ENCODE measurements around the gene UBA1. TPM values are rescaled to one million over a fixed set of nuclear protein-coding genes. Genes with fewer than 3 reads are reported as not detected.

The UBA1 gene
- polyA plus RNA-seq, 1 donor (not counting 4 experiments of a cell fraction or from before 2014, with no cell fraction given): 236 TPM

DNA sequence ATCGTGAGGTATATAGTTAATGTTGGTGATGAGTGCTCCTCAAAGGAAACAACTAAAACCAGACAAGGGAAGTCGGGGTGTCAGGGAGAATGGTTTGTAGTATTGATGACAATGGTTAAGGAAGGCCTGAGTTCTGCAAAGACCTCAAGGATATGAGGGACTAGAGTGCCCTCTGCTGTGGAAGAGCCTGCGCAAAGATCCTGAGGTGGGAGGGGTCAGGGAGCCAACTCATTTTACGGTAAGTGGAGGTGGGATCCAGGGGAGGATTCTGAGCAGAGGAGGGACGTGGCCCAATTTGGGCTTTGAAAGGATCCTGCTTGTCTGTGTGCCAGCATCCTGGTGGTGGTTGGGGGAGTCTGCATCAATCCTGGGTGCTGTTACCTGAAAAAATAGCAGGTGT is 11.3 kb downstream of the UBA1 start:
- Histone ChIP-seq H4K20me1 (ENCODE audit: control insufficient read depth, extremely low read depth, insufficient read depth, low read length) (peaks cover 6% of the 10 kb centered on the region), H3K4me2 (ENCODE audit: control insufficient read depth, extremely low read depth, insufficient read depth, low read depth, low read length) (no peak overlapping the region), H3K27ac (ENCODE audit: control insufficient read depth, insufficient read depth, low read length) (no peak overlapping the region), H3K4me1 (ENCODE audit: control insufficient read depth, extremely low read depth, insufficient read depth, low read length) (no peaks in the 10 kb centered on the region), H2AFZ (ENCODE audit: control insufficient read depth, low read length) (no peak overlapping the region), H3K9me3 (ENCODE audit: control insufficient read depth, low read depth, low read length) (no peaks in the 10 kb centered on the region), H3K4me3 (ENCODE audit: control insufficient read depth in 2 of 3, extremely low read depth in 1 of 3, insufficient read depth in 2 of 3, low read depth in 1 of 3, low read length in 3 of 3) (no peak overlapping the region), H3K79me2 (ENCODE audit: control insufficient read depth, insufficient read depth, low read length) (peaks cover 19% of the 10 kb centered on the region), H3K27me3 (ENCODE audit: control insufficient read depth, extremely low read depth, insufficient read depth, low read length) (no peaks in the 10 kb centered on the region), H3K36me3 (ENCODE audit: control insufficient read depth in 2 of 2, extremely low read depth in 1 of 2, insufficient read depth in 2 of 2, low read length in 2 of 2) (peaks cover 68 to 76% of the 10 kb centered on the region in 2 experiments), H3K9me1 (ENCODE audit: control insufficient read depth, extremely low read depth, insufficient read depth, low read length) (no peaks in the 10 kb centered on the region), H3K9ac (ENCODE audit: control insufficient read depth, extremely low read depth, insufficient read depth, low read length) (no peak overlapping the region)
- dilution Hi-C loops (cut with MboI; ENCODE audit: extremely low pct_ligation_motif_present, low sequenced_read_pairs): no loop called here
- DNase-seq (ENCODE audit: low read depth, low spot score) (no peak), FAIRE-seq (no peak)
- TF ChIP-seq, protein P1, sequence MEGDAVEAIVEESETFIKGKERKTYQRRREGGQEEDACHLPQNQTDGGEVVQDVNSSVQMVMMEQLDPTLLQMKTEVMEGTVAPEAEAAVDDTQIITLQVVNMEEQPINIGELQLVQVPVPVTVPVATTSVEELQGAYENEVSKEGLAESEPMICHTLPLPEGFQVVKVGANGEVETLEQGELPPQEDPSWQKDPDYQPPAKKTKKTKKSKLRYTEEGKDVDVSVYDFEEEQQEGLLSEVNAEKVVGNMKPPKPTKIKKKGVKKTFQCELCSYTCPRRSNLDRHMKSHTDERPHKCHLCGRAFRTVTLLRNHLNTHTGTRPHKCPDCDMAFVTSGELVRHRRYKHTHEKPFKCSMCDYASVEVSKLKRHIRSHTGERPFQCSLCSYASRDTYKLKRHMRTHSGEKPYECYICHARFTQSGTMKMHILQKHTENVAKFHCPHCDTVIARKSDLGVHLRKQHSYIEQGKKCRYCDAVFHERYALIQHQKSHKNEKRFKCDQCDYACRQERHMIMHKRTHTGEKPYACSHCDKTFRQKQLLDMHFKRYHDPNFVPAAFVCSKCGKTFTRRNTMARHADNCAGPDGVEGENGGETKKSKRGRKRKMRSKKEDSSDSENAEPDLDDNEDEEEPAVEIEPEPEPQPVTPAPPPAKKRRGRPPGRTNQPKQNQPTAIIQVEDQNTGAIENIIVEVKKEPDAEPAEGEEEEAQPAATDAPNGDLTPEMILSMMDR (optimal IDR thresholded peaks at IDR 0.05 in 1 of 3, IDR thresholded peaks at IDR 0.05 in 1 of 3, conservative IDR thresholded peaks at IDR 0.05 in 1 of 3; ENCODE audit: extremely low read depth in 1 of 3, insufficient read depth in 2 of 3, low read length in 3 of 3): no peak
- TF ChIP-seq EZH2 (IDR thresholded peaks at IDR 0.05; ENCODE audit: low read length): no peak

DNA sequence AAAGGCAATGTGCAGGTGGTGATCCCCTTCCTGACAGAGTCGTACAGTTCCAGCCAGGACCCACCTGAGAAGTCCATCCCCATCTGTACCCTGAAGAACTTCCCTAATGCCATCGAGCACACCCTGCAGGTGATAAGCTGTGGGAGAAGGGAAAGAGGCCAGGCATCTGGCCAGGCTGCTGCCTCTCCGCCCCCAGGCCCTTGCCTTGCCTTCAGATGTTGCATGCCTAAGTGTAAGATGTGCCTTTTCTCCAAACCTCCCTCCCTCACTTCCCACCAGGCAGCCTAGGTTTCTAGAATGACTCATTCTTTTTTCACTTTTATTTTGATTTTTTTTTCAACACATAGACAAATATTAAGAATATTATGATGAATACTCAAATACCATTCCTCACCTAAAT is 12.7 kb downstream of the UBA1 start:
- TF ChIP-seq EZH2 (IDR thresholded peaks at IDR 0.05; ENCODE audit: low read length): no peak
- TF ChIP-seq, protein P1 (optimal IDR thresholded peaks at IDR 0.05 in 1 of 3, IDR thresholded peaks at IDR 0.05 in 1 of 3, conservative IDR thresholded peaks at IDR 0.05 in 1 of 3; ENCODE audit: extremely low read depth in 1 of 3, insufficient read depth in 2 of 3, low read length in 3 of 3): no peak
- no peaks in the 10 kb centered on the region for H3K4me1 ChIP-seq (ENCODE audit: control insufficient read depth, extremely low read depth, insufficient read depth, low read length)
- H3K27ac ChIP-seq (ENCODE audit: control insufficient read depth, insufficient read depth, low read length): no peak overlapping the region
- no peaks in the 10 kb centered on the region for H3K27me3 ChIP-seq (ENCODE audit: control insufficient read depth, extremely low read depth, insufficient read depth, low read length)
- H3K9me3 ChIP-seq (ENCODE audit: control insufficient read depth, low read depth, low read length): no peaks in the 10 kb centered on the region
- no peak overlapping the region for H3K9ac ChIP-seq (ENCODE audit: control insufficient read depth, extremely low read depth, insufficient read depth, low read length)
- peaks cover 73 to 77% of the 10 kb centered on the region in 2 experiments for H3K36me3 ChIP-seq (ENCODE audit: control insufficient read depth in 2 of 2, extremely low read depth in 1 of 2, insufficient read depth in 2 of 2, low read length in 2 of 2)
- H2AFZ ChIP-seq (ENCODE audit: control insufficient read depth, low read length): no peak overlapping the region
- dilution Hi-C loops (cut with MboI; ENCODE audit: extremely low pct_ligation_motif_present, low sequenced_read_pairs): no loop called here
- FAIRE-seq (no peak), DNase-seq (ENCODE audit: low read depth, low spot score) (no peak)
- H3K79me2 ChIP-seq (ENCODE audit: control insufficient read depth, insufficient read depth, low read length): peaks cover 13% of the 10 kb centered on the region
- peaks cover 6% of the 10 kb centered on the region for H4K20me1 ChIP-seq (ENCODE audit: control insufficient read depth, extremely low read depth, insufficient read depth, low read length)
- H3K4me3 ChIP-seq (ENCODE audit: control insufficient read depth in 2 of 3, extremely low read depth in 1 of 3, insufficient read depth in 2 of 3, low read depth in 1 of 3, low read length in 3 of 3): no peak overlapping the region
- H3K9me1 ChIP-seq (ENCODE audit: control insufficient read depth, extremely low read depth, insufficient read depth, low read length): no peaks in the 10 kb centered on the region
- H3K4me2 ChIP-seq (ENCODE audit: control insufficient read depth, extremely low read depth, insufficient read depth, low read depth, low read length): no peak overlapping the region
